ENCODE data around the gene SLC37A2.

SLC37A2 gene

DNA sequence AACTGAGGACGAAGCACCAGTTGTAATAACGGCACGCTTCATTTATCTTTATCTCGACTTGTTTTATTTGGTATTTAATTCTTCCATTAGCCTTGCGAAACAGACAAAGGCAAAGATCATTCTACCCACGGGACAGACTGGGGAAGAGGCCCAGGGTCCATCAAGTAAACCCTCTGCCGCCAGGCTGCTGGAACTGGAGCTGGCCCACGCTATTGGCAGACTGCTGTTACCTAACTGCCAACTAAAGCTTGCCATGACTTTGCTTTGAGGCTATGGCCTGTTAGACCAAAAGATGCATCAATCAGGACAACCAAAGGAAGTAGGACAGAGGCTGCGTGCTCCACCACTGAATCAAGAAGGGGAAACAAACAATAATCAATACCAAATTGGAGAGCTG lies 49.1 kb downstream of the SLC37A2 start:
- DNase-seq: no peak

DNA sequence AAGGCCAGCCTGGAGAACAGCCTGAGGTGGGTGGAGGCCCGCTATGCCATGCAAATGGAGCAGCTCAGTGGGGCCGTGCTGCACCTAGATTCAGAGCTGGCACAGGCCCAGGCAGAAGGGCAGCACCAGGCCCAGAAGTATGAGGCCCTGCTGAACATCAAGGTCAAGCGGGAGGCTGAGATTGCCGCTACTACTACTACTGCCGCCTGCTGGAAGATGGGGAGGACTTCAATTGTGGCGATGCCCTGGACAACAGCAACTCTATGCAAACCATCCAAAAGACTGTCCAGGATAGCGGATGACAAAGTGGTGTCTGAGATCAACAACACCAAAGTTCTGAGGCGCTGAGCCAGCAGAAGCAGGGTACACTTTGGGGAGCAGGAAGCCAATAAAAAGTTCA lies 51.4 kb downstream of the SLC37A2 start:
- no peak for DNase-seq

DNA sequence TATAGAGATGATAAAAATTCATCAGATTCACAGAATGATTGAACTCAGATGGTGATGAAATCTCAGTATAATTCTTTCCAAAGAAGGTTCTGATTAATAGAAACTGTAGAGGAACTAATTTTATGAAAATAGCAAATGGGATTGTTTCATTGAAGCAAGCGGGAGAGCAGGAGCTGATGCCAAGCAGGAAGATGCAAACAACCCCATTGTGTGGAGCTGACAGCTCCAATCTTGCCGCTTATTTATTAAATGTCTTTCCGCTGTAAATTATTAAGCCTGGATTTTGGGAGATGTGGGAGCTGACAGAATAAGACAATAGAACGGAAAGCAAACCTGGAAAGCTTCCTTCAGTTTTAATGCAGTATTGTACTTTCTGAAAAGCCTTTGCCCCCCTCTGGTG lies 54.3 kb downstream of the SLC37A2 start:
- no peak for DNase-seq

DNA sequence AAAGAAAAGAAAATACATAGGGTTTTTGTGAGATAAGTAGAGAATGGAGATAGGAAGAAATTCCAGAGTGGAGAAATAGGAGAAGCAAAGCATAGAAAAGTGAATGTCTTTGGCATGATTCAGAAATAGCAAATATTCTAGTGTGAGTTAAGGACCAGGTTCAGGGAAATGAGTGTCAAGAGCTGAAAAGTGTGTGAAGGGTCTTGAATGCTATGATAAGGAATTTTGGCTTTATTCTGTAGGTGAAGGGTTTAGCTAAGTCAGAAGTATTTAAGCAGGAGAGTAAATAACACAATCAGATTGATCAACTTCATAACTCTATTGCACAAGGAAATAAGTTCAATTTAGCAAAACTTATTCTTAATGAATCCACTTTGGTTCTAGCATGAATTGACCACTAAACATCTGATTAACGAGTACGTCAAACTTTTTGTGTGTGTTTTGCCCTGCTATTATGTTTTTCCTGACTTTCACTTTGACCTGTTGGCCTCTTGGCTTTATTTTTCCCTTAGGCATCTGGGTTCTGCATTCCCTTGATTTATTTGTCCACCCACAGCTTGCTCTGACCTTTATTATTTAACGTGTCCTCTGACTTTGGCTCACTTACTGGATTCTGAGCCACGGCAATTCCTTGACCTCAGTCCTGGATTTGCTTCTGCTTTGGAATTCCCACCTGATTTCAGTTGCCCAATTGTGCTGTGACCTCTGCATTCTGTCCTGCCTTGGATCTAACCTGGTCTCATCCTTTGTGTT lies 60.3 kb downstream of the SLC37A2 start:
- DNase-seq: no peak

DNA sequence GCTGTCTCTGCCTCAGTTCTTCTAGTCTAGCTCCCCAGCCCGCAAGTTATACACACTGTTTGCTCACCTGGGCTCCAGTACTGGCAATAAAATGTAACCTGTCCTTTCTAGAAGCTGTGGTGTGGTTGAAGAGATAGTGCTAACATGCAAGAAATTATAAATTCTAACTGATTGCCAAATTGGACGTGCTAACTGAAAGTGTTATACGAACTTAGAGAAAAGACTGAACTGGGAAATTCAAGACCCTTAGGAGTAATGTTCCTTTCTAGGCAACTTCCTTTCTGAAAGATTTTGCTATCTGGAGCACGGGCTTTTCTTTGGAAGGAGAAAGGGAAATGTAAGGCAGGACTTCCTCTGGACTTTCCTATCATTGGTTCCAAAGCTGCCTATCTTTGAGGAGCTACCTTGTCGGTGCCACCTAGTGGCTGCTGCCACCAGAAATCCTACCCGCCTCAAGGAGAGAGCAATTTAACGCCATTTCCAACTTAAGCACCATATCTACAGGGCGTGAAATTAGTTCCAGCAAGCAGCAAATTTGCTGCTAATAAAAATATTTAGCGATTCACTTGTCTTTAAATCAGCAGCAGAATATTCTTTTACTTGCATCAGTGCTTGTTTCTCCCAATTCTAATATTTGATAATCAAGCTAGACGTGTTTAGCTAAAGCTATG lies 61.0 kb downstream of the SLC37A2 start:
- DNase-seq: no peak

DNA sequence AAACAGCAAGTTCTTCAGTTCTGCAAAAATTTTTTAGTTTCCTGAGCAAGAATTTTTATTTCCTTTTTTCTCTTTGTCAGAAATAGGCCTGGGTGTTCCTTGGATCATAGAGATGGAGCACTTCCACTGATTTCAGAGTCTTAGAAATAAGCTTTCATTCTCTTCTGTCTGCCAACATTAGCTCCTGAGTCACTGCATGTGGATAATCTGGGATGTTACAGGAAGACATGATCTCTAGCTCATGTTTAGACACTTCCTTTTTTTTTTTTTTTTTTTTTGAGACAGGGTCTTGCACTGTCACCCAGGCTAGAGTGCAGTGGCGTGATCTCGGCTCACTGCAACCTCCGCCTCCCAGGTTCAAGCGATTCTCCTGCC lies 61.5 kb downstream of the SLC37A2 start:
- no peak for DNase-seq

DNA sequence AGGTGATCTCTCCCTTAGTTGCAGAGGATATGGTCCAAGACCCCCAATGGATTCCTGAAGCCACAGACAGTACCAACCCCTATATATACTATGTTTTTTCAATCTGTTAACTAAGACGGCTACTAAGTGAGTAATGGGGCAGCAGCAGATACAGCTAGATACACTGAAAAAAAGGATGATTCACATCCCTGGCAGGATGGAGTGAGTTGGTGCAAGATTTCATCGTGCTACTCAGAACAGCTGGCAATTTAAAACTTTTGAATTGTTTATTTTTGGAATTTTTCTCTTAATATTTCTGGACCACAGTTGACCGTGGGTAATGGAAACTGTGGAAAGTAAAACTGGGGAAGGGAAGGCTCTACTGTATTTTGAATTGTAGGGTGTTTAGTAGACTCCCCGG lies 65.3 kb downstream of the SLC37A2 start:
- DNase-seq: no peak

DNA sequence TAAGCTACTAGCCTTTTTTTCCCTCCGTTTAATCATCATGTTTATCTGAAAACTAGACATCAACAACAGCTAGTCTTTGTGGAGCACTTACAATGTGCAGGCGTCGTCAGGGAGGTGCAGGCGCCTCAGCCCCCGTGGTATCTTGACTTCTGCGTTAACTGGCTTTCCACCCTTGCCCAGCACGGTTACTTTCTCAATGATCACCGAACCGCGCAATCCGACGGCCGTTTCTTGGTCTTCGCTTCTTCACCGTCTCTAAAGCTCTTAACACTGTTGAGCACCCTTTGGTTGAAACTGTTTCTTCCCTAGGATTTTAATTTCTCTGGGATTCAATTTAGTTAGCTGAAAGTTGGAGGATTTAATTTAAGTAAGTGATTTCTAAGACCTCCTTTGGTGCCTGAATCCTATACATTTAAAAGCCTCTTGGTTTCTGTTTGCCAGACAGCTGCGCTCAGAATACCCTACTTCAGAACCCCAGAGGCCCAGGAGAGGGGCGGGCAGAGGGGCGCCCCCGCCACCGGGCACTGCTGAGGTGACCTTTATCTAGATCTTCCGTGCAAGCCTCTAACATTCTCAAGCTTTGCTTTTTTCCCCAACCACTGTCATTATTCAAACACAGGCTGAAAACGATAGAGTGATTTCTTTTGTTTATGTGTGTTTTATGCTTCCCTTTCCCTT lies 66.3 kb downstream of the SLC37A2 start:
- no peak for DNase-seq

DNA sequence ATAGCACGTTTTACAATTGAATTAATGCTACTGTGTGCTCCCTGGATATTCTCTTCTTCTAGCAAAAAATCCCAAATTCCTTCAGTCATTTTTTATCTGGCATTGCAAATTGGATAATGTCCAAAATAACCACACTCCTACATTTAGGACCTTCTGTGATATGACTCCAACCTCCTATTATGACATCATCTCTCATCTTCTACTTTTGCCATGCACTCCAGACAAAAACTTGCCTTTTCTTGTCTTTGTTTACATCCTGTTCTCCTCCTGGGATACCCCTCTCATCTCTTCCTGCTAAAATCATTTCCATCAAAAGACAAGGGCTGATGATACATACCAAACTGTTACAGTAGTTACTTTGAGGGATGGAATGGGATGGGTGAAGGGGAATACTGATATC lies 69.0 kb downstream of the SLC37A2 start:
- no peak for DNase-seq

DNA sequence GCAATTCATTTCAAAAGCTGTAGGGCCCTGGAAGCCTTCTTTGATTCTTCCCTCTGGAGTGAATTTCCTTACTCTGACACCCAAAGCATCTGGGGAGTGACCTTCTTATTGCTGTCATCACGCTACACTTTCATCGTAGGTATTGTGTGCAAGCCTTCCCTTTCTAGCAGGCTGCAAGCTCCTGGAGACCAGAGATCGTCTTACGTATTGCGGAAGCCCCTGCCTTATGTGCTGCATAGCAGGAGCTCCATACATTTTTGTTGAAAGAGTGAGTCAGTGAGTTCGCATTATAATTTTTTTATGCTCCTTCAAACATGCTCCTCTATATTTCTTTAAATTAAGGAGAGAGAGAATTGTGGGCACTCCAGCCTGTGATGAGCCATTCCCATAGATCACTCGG lies 69.5 kb downstream of the SLC37A2 start:
- no peak for DNase-seq

DNA sequence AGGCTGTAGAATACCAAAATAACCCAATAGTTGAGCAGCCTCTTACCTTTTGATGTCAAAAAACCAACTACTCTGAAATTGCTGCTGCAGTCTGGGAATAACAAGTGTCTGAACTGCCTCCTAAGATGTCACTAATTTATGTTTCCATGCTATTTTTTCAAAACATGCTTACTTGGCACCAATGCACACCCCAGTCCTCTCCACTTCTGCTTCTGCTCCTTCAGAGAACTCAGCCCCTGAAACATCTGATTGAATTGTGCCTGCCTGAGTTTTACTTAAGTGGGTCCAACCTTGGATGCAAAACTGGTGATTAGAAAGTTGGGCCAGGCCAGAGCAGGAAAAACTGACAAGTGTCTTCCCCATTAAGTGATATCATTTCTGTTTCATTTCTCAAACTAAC lies 72.9 kb downstream of the SLC37A2 start:
- DNase-seq: no peak

DNA sequence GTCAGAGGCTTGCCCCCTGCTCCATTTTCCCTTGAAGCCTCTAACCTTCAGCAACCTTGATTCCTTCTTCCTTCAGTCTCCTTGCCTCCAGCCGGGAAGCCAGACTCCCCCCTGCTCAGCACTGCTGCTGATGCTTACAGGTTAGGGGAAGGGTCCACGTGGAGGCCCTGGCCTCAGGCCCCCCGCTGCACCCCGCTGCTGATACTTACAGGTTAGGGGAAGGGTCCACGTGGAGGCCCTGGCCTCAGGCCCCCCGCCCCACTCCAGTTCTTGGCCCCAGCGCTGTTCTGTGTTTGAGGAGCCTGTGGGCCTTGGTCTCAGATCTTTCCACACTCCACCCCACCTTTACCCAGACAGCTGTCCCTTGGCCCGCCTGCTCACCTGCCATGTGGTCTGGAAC lies 75.9 kb downstream of the SLC37A2 start:
- DNase-seq: no peak

DNA sequence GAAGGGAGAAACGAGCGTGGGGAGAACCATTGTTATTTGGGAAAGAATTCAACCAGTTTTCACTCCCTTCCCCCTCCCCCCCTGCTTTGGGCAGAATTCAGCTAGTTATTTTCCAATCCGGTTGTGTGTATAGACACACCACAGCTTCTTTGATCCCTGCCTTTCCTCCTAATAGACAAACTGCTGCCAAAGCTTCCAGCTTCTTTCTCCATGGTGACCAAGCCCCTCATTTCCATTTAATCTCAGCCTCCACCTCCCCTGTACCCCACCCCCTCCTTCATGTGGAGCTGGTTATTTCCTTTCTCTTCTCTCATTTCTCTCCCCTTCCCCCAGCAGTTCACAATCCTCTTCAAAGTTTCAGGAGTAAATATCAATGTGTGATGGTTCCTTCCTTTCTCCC lies 76.7 kb downstream of the SLC37A2 start:
- DNase-seq: no peak
